Activated T-helper 1 cell treated with anti-CD3 and anti-CD28 coated beads, Interleukin-12 subunit alpha, Interleukin-12 subunit beta, Interleukin-2, Interleukin-4 antibody, amounts not matched to agents 30 ng/mL and 10 ng/mL and 1 ng/mL, durations not matched to agents 14 hours and 24 hours and 36 hours (primary cell): ENCODE results near the gene POC1B. TPM values are rescaled to one million over a fixed set of nuclear protein-coding genes. Genes with fewer than 3 reads are reported as not detected.

Experiments used
- DNase-seq: peaks from one replicate; pipeline ENCODE4 v3.0.0; 2021; ENCODE audit warnings: low spot score
- H3K27ac Mint-ChIP-seq: one replicate; pipeline ENCODE4 v1.8.0; 2021; ENCODE audit warnings: mild to moderate bottlenecking, mixed read lengths
- H3K27me3 Mint-ChIP-seq: one replicate; pipeline ENCODE4 v1.8.0; 2022; ENCODE audit warnings: mild to moderate bottlenecking, moderate library complexity, mixed read lengths; ENCODE audit not compliant: insufficient read depth
- H3K36me3 Mint-ChIP-seq: one replicate; pipeline ENCODE4 v1.8.0; 2021; ENCODE audit warnings: low read depth, mixed read lengths
- H3K4me1 Mint-ChIP-seq: one replicate; pipeline ENCODE4 v1.8.0; 2021; ENCODE audit warnings: low read depth, mixed read lengths
- H3K4me3 Mint-ChIP-seq: one replicate; pipeline ENCODE4 v1.8.0; 2021; ENCODE audit warnings: mild to moderate bottlenecking, moderate library complexity, mixed read lengths
- H3K9me3 Mint-ChIP-seq: one replicate; pipeline ENCODE4 v1.8.0; 2021; ENCODE audit warnings: mixed read lengths
- intact Hi-C: fragments of 100-400 bp; cut with micrococcal nuclease; formaldehyde crosslinking; loops from one replicate; pipeline ENCODE4 v1.15.1; 2024
- total RNA-seq: library from RNA; stranded (reverse); gene quantifications from 2 replicates; pipeline ENCODE4 v1.2.3, GENCODE V29; 2022

The POC1B gene
- total RNA-seq, 1 donor from 2014 or later, result 22.0 TPM

GRCh38 chr12:89376844-89377243, 149.0 kb downstream of the POC1B start:
- Mint-ChIP-seq H3K27me3 (peaks cover 2% of the 10 kb centered on the region), H3K9me3 (peaks cover 8% of the 10 kb centered on the region), H3K27ac (peak overlapping the region; percentile 66), H3K36me3 (no peaks in the 10 kb centered on the region), H3K4me1 (peaks cover 39% of the 10 kb centered on the region), H3K4me3 (no peak overlapping the region)
- no peak for DNase-seq
- intact Hi-C loops, result loop anchor here (1.0 kb wide), 1 partner anchor 337 kb away; no protein-coding TSS in a partner anchor

DNA sequence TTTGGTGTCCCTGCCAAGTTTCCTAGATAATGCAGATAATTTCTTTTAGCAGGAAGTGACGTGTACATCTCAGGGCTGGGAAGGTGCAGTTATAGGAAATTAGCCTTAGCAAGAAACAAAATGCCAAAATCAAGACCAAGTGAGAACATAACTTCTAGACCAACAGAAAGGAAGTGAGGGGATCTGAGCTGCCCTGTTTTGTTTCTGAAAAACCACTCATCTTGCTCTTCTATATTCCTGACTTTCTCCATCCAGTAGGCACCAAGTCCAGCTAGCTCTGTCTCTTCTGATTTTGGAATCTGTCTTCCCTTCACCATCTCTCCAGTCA, 149.7 kb downstream of the POC1B start:
- Mint-ChIP-seq H3K36me3 (no peaks in the 10 kb centered on the region), H3K9me3 (peaks cover 8% of the 10 kb centered on the region), H3K27ac (peak overlapping the region; percentile 61), H3K4me1 (peaks cover 45% of the 10 kb centered on the region), H3K4me3 (peak overlapping the region; percentile 37), H3K27me3 (peaks cover 2% of the 10 kb centered on the region)
- no peak for DNase-seq
- intact Hi-C loops, result loop anchor here (1.0 kb wide), 1 partner anchor 336 kb away; no protein-coding TSS in a partner anchor

- DNase-seq, result no peak
- Mint-ChIP-seq H3K27me3 (no peaks in the 10 kb centered on the region), H3K9me3 (peaks cover 8% of the 10 kb centered on the region), H3K4me1 (peaks cover 50% of the 10 kb centered on the region), H3K4me3 (no peak overlapping the region), H3K27ac (no peak overlapping the region), H3K36me3 (no peaks in the 10 kb centered on the region)
- intact Hi-C loops, result no loop called here
These were observed 151.9 kb downstream of the POC1B start for GRCh38 chr12:89373763-89374572.

DNA sequence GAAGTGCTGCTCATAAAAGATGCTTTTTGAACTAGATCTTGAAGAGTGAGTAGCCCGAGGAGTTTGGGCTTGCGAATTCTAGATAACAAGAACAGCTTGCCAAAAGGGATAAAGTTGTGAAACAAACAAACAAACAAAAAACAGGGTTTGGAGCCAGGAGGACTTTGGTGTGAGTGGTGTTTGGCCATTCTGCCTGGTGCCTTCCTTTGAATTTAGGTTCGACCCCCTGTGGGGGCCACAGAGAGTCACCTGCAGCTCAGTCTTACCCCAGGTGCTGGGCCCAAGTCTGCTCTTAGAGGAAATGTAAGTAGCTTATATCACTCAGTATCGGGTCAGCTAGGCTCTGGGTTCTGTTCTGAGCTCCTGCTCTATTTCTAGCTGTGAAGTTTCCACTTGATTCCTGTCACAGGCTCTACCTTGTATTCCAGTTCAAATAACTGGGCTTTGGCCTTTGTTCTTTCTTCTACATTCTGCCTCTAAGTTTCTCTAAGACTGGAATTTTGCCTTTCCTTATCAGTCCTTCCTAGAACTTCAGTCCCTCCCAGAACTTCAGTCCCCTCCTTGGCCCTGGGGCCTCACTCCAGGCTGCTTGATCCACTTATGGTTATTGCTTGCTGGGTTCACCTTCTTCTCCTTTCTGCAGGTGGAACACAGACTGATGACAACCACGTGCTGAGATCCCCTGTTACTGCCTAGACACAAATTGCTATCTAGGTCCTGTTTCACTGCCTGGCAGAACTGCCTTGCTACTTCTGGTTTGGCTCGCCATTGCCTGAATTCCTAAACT, 153.1 kb downstream of the POC1B start:
- Mint-ChIP-seq H3K4me3 (no peak overlapping the region), H3K27me3 (peaks cover 1% of the 10 kb centered on the region), H3K36me3 (peaks cover 1% of the 10 kb centered on the region), H3K9me3 (peaks cover 8% of the 10 kb centered on the region), H3K4me1 (peaks cover 48% of the 10 kb centered on the region), H3K27ac (no peak overlapping the region)
- intact Hi-C loops, result no loop called here
- no peak for DNase-seq

DNA sequence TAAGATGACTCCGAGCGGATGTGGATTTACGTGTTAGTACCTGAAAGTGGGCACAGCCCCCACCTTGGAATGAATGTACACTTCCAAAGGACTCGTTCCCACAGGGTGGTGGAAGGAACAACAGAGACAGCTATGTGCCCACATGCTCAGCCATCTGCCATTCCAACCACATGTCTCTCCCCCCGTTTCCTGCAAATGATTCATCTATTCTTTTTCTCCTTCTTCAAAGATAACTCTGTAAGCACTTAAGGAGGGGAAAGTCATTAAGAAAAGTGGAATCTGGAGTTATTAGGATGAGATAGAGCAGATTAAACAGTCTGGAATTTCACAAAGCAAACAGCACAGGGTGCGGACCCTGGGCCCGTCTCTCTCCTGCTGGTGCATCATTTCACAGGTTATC, 155.0 kb downstream of the POC1B start:
- H3K4me1 Mint-ChIP-seq, result peaks cover 35% of the 10 kb centered on the region
- H3K27me3 Mint-ChIP-seq, result peaks cover 2% of the 10 kb centered on the region
- H3K4me3 Mint-ChIP-seq, result no peak overlapping the region
- peaks cover 2% of the 10 kb centered on the region for H3K36me3 Mint-ChIP-seq
- no peak overlapping the region for H3K27ac Mint-ChIP-seq
- intact Hi-C loops, result no loop called here
- DNase-seq, result no peak
- H3K9me3 Mint-ChIP-seq, result no peaks in the 10 kb centered on the region

GRCh38 chr12:89370421-89370831, 155.4 kb downstream of the POC1B start:
- DNase-seq, result no peak
- H3K4me1 Mint-ChIP-seq, result peaks cover 31% of the 10 kb centered on the region
- no peak overlapping the region for H3K27ac Mint-ChIP-seq
- H3K4me3 Mint-ChIP-seq, result no peak overlapping the region
- peaks cover 3% of the 10 kb centered on the region for H3K27me3 Mint-ChIP-seq
- H3K9me3 Mint-ChIP-seq, result no peaks in the 10 kb centered on the region
- peaks cover 2% of the 10 kb centered on the region for H3K36me3 Mint-ChIP-seq
- intact Hi-C loops, result no loop called here

Other genes starting within 250 kb of the POC1B start
- gene DUSP6, start 173.5 kb downstream of the POC1B start, total RNA-seq, result 108 and 115 TPM in 2 replicates
- 8.7 TPM in 2 replicates for gene GALNT4, start 1.3 kb downstream of the POC1B start, total RNA-seq
- 21.4 and 24.7 TPM in 2 replicates for gene ATP2B1, start 182.8 kb upstream of the POC1B start, total RNA-seq